Stimulated activated CD4-positive, alpha-beta T cell treated with anti-CD3 and anti-CD28 coated beads, Interleukin-2, amount 100 ng/mL, for 48 hours (primary cell): ENCODE data around the gene WEE1.

Experiments
- DNase-seq, 2 donors: peaks; one replicate each; pipeline ENCODE4 v3.0.0-alpha.2; 2020

WEE1 gene

DNA sequence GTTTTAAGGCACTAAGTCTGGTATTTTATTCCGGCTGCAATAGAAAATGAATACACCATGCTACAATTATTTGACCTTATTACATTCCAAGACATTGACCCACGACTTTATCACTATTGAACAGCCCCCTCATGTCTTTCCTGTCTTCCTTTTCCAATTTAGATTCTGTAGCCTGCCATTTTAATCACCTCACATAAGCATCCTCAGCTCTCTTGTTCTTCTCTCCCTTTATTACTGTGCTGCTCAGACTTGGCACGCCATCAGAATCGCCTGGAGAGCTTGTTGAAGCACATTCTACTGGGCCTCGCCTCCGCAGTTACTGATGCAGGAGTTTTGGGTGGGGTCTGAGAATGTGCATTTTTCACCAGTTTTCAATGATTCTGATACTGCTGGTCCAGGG lies 51.7 kb downstream of the WEE1 start:
- DNase-seq: no peak

DNA sequence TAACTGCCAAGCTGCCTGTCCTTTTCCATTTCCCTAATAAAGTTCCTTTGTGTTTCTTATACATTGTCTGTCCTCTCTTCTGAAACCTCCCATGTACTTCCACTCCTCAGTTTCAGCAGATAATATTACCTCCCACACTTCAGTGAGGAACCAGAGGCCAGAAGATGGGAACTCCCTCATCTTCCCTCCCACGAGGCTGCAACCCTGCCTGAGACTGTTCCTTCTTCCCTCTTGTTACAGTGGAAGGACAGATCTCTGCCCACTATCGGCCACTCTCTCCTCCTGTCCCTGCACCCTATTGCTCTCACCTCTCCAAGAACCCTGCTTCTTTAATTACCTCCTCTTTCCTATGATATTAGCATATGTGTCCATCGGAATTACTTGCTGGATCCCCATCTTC lies 52.3 kb downstream of the WEE1 start:
- no peak for DNase-seq

DNA sequence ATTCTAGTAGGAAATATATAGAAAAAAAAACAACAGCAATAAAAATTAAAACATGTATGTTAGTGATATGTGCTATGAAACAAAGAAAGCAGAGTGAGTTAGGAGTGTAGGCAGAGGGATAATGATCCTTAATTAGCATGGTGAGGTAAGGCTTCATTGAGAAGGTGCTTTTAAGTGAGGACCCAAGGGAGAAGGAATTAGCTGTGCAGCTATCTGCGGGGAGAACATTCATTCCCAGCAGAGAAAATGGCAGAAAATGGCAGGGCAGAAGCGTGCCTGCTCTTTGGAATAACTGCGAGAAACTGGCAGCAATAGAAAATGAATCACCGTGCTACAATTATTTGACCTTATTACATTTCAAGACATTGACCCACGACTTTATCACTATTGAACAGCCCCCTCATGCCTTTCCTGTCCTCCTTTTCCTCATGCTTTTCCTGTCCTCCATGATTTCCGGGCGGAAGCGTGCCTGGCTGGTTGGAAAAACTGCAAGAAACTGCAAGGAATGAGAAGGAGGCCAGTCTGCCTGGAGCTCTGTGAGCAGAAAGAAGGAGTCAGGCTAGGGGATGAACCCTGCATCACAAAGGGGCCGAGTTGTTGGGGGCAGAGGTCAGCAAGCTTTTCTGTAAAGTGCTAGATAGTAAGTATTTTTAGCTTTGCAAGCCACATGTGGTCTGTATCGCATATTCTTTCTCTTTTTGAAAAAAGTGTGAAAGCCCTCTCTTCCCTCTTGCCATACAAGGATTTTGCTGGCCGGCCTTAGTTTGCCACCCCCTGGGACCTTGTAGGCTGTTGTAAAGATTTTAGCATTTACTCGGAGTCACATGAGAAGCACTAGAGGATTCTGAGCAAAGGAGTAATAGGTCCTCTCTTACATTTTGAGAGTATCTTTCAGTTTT lies 53.3 kb downstream of the WEE1 start:
- no peak for DNase-seq

DNA sequence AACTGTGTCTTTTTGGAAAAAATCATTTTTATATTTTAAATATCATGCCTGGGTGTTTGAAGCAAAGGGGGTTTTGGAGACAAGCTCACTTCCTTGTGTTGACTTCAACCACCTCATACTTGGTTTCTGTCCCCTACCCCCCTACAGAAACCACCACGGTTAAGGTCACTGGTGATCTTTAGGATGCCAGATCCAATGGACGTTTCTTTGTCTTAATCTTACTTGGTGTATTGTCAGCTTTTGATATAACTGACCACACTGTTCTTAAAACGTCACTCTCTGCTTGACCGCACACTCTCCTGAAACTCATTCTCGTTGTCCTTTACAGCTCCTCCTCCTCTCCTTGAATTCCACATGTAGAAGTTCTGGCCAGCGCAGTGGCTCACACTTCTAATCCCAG lies 55.6 kb downstream of the WEE1 start:
- no peak for DNase-seq

DNA sequence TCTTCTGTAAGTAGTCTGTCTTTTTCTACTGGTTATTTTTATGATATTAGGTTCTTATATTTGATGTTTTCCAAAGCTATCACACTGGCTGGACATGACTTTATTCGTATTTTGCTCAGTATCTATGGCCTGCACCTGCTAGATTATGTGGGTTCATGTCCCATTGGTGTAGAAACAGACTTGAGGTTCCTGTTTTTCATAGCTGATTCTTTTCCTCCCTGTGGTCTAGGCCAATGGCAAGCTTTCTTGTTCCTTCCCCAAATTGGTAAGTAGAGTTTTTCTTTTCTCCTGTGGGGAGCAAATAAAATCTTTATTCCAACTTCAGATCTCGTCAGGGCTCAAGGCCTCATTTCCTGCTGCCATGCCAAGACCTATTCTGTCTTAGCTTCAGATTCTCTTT lies 60.2 kb downstream of the WEE1 start:
- DNase-seq: no peak

DNA sequence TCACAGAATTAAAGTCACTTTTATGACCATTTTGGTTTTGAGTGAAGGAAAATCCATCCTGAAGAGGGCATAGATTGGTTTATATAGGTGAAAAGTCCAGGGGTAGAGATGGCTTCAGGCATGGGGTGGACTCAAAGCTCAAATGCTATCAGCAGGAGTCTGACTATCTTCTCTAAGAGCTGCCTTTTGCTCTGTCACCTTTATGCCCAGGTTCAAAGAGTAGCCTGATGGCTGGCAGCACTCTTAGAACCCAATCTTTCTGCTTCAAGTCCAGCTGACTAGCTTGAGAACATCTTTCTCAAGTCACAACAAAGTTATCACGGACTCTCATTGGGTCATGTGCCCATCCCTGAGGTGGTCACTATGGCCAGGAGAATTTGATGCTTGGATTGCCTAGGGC lies 63.2 kb downstream of the WEE1 start:
- no peak for DNase-seq

DNA sequence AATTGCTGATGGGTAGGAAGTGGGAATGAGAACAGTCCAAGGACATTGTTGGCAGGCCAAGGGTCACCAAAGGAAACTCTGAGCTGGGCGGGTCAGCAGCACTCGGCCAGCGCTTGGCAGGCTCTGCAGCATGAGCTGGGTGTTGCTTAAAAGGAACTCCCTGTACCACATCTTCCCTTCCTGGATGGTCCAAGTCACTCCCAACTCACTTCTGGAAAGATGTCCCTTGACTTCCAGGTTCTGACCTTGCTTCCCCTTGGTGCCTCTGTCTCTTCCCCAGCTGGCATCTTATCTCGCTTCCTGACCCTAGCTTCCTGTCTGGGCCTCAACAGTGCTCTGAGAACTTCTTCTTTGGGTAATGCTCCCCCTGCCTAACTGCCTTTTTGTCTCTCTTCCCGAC lies 65.6 kb downstream of the WEE1 start:
- no peak for DNase-seq
